IgD-negative memory B cell (primary cell): ENCODE data around the gene GJC1. TPM values are rescaled to one million over a fixed set of nuclear protein-coding genes. Genes with fewer than 3 reads are reported as not detected.

Experiments
- H3K27ac Mint-ChIP-seq, 3 donors: one replicate each; pipeline ENCODE4 v1.8.0; 2020 to 2022; ENCODE audit warnings: mild to moderate bottlenecking in 3 of 3, mixed read lengths in 3 of 3, moderate library complexity in 1 of 3
- H3K27me3 Mint-ChIP-seq: one replicate; pipeline ENCODE4 v1.8.0; 2021; ENCODE audit warnings: mixed read lengths
- H3K36me3 Mint-ChIP-seq: one replicate; pipeline ENCODE4 v1.8.0; 2020; ENCODE audit warnings: mild to moderate bottlenecking, mixed read lengths
- H3K4me1 Mint-ChIP-seq, 3 donors: one replicate each; pipeline ENCODE4 v1.8.0; 2020 to 2022; ENCODE audit warnings: mixed read lengths in 3 of 3, mild to moderate bottlenecking in 1 of 3
- H3K4me3 Mint-ChIP-seq, 4 donors: one replicate each; pipeline ENCODE4 v1.8.0; 2020 to 2022; ENCODE audit warnings: mild to moderate bottlenecking in 4 of 4, mixed read lengths in 4 of 4, moderate library complexity in 3 of 4
- H3K9me3 Mint-ChIP-seq, 3 donors: one replicate each; pipeline ENCODE4 v1.8.0; 2020 to 2021; ENCODE audit warnings: mixed read lengths in 3 of 3, mild to moderate bottlenecking in 1 of 3
- polyA plus RNA-seq: library from polyadenylated mRNA; unstranded; fragments of 300-500 nt; fragmentation: Illumina TruSeq; gene quantifications from one replicate; pipeline ENCODE4 v1.2.3, GENCODE V29; 2021

GJC1 gene
- polyA plus RNA-seq, 1 donor from 2014 or later, result 0.15 TPM

DNA sequence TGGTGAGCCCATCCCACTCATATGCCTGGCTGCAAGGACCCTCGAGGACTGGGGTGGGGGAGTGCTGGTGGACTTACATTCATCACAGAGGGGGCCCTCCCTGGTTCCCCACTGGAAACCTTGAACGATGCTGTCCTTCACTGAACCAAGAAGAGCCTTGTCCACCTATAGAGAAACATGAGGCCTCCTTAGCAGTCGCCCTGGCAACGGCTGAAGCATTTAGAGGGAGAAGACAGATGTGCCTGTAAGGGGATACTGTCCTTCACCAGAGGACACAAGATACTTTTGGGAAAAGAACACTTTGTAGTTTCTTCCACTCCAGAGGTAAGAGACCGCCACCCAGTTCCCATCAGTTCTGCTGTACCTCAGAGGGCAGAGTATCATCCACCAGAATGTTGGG is 24.1 kb upstream of the GJC1 start:
- no peaks in the 10 kb centered on the region for H3K9me3 Mint-ChIP-seq
- no peaks in the 10 kb centered on the region for H3K27me3 Mint-ChIP-seq
- peak overlapping the region in 1 of 4 donors; percentile 17 for H3K4me3 Mint-ChIP-seq
- peaks cover 10% of the 10 kb centered on the region for H3K36me3 Mint-ChIP-seq
- no peak overlapping the region for H3K27ac Mint-ChIP-seq
- H3K4me1 Mint-ChIP-seq, result peaks cover 0 to 6% (median 0%) of the 10 kb centered on the region in 3 donors

DNA sequence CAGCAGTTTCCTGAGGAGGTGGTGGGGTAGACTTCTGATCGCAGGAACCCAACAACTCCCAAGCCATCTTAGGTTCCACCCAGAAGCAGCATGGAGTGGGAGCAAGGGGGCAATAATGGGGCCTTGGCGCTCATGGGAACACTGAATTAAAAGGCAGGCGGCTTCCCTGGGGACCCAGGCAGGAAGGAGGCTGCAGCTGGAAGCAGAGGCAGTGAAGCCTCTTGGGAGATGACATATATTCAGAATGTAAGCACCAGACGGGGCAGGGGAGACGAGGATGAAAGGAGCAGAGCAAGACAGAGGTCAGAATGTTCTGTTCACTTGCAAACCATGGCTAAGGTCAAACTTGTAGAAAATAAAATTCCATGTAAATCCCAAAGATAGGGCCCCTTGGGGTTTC is 20.5 kb upstream of the GJC1 start:
- H3K4me1 Mint-ChIP-seq, result peaks cover 0 to 4% (median 0%) of the 10 kb centered on the region in 3 donors
- no peak overlapping the region for H3K27ac Mint-ChIP-seq
- H3K4me3 Mint-ChIP-seq, result peak overlapping the region in 2 of 4 donors; percentile 17 to 67
- peaks cover 10% of the 10 kb centered on the region for H3K36me3 Mint-ChIP-seq
- no peaks in the 10 kb centered on the region for H3K27me3 Mint-ChIP-seq
- no peaks in the 10 kb centered on the region for H3K9me3 Mint-ChIP-seq

- Mint-ChIP-seq H3K4me3 (no peak overlapping the region), H3K9me3 (no peaks in the 10 kb centered on the region), H3K27me3 (no peaks in the 10 kb centered on the region), H3K27ac (no peak overlapping the region), H3K36me3 (peaks cover 10% of the 10 kb centered on the region), H3K4me1 (peaks cover 0 to 4% (median 0%) of the 10 kb centered on the region in 3 donors)
Measured at GRCh38 chr17:44850025-44850424, 19.9 kb upstream of the GJC1 start.

GRCh38 chr17:44848961-44849489 is 18.9 kb upstream of the GJC1 start:
- H3K36me3 Mint-ChIP-seq, result peaks cover 8% of the 10 kb centered on the region
- no peak overlapping the region for H3K27ac Mint-ChIP-seq
- no peaks in the 10 kb centered on the region for H3K27me3 Mint-ChIP-seq
- peaks cover 0 to 4% (median 0%) of the 10 kb centered on the region in 3 donors for H3K4me1 Mint-ChIP-seq
- no peak overlapping the region for H3K4me3 Mint-ChIP-seq
- no peaks in the 10 kb centered on the region for H3K9me3 Mint-ChIP-seq

DNA sequence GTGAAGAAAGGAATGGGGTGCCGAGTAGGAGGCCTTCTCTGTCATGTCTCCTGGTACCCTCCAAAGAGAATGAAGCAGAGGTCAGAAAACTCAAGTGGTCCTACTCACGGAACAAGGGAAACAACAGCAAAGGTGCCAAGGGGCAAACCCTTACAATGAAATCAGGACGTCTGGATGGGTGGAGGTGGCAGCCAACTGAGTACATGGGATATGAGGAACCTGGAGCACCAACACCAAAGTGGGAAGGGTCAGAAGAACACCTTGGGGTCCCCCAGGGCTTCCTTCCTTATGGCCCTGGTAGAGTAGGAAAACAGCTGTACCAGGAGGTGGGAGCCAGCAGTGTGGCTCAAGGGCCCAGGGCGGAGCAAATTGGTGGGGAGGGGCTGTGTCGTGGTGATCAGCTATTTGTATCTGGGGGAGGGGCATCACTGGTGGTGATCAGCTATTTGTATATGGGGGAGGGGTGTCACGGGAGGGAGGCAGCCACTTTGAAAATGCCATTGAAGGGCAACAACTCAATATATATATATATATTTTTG is 18.2 kb upstream of the GJC1 start:
- Mint-ChIP-seq H3K27ac (no peak overlapping the region), H3K36me3 (peaks cover 8% of the 10 kb centered on the region), H3K4me1 (peaks cover 0 to 4% (median 0%) of the 10 kb centered on the region in 3 donors), H3K27me3 (no peaks in the 10 kb centered on the region), H3K4me3 (peak overlapping the region in 1 of 4 donors; percentile 45), H3K9me3 (no peaks in the 10 kb centered on the region)

DNA sequence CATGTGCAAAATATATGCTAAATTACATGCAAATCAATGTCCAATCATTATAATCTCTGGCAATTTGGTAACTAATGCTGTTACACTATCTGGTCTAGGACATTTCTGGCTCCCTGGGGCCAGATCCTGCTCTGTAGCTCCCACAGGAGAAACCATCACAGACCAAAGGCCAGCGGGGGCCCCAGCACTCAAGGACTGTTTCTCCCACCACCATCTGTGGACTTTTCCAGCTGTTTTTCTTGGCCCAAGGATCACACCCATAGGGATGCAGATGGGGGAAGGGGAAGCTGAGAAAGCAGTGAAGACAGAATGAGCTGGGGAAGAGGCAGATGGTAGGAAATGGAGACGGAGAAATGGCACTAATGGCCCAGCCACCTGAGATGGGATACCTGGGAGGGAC is 17.5 kb upstream of the GJC1 start, which contains the start of gene HIGD1B:
Gene HIGD1B, plus strand, starts transcription at position 298 of the 400 bp plus-strand sequence. CDS start 270 bp downstream, outside the sequence.
- H3K4me3 Mint-ChIP-seq, result peak within 1 kb of the TSS in 1 of 4 donors; percentile 45
- no peaks in the 10 kb centered on the region for H3K27me3 Mint-ChIP-seq
- H3K27ac Mint-ChIP-seq, result no peak within 1 kb of the TSS
- H3K4me1 Mint-ChIP-seq, result peaks cover 0 to 4% (median 0%) of the 10 kb centered on the region in 3 donors
- H3K36me3 Mint-ChIP-seq, result peaks cover 8% of the 10 kb centered on the region
- H3K9me3 Mint-ChIP-seq, result no peaks in the 10 kb centered on the region

GRCh38 chr17:44846206-44846605 is 16.1 kb upstream of the GJC1 start:
- peaks cover 9% of the 10 kb centered on the region for H3K36me3 Mint-ChIP-seq
- H3K9me3 Mint-ChIP-seq, result no peaks in the 10 kb centered on the region
- no peak overlapping the region for H3K27ac Mint-ChIP-seq
- peaks cover 0 to 4% (median 0%) of the 10 kb centered on the region in 3 donors for H3K4me1 Mint-ChIP-seq
- no peaks in the 10 kb centered on the region for H3K27me3 Mint-ChIP-seq
- H3K4me3 Mint-ChIP-seq, result peak overlapping the region in 1 of 4 donors; percentile 63

DNA sequence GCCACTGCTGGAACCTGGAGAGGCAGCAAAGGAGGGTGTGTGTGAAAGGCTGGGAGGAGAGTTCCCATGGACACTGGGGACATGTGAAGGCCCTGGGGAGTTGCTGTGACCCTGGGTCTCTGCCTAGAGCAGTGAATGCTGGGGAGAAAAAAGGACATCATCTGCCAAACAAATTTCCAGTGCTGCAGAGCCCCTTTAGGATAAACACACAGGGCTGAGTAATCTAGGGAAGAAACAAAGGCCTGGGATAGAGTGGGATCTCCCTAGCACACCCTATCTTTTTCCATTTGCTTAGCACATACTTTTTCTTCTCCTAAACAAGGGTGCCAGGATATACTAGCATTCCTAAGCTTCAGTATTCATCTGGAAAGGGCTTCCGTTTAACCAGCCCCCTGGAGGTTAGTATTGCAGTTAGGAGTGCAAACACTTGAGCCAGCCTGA is 14.3 kb upstream of the GJC1 start:
- H3K27me3 Mint-ChIP-seq, result no peaks in the 10 kb centered on the region
- peaks cover 1% of the 10 kb centered on the region for H3K36me3 Mint-ChIP-seq
- H3K27ac Mint-ChIP-seq, result no peak overlapping the region
- H3K4me3 Mint-ChIP-seq, result no peak overlapping the region
- no peaks in the 10 kb centered on the region for H3K9me3 Mint-ChIP-seq
- H3K4me1 Mint-ChIP-seq, result no peaks in the 10 kb centered on the region

- H3K4me1 Mint-ChIP-seq, result no peaks in the 10 kb centered on the region
- no peak overlapping the region for H3K27ac Mint-ChIP-seq
- H3K9me3 Mint-ChIP-seq, result no peaks in the 10 kb centered on the region
- H3K27me3 Mint-ChIP-seq, result peaks cover under 1% of the 10 kb centered on the region
- H3K4me3 Mint-ChIP-seq, result no peak overlapping the region
- H3K36me3 Mint-ChIP-seq, result peaks cover 1% of the 10 kb centered on the region
Measured at GRCh38 chr17:44842748-44843147, 12.7 kb upstream of the GJC1 start.

DNA sequence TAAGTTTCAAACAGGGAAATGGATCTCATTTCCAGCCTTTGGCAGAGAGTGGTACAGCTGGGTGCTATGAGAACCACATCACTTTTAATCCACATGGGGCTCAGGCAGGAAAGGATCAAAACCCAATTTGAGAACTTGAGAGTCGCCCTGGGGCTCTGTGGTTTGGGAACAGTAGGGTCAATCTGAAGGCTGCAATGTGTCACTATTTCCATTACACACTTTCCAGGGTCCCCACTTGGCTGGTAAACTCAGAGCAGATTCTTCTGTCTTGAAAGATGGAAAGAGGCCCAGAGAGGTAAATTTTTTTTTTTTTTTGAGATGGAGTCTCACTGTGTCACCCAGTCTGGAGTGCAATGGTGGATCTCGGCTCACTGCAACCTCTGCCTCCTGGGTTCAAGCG is 10.8 kb upstream of the GJC1 start:
- Mint-ChIP-seq H3K36me3 (peaks cover 1% of the 10 kb centered on the region), H3K4me1 (no peaks in the 10 kb centered on the region), H3K27me3 (peaks cover 2% of the 10 kb centered on the region), H3K4me3 (no peak overlapping the region), H3K27ac (no peak overlapping the region), H3K9me3 (no peaks in the 10 kb centered on the region)

DNA sequence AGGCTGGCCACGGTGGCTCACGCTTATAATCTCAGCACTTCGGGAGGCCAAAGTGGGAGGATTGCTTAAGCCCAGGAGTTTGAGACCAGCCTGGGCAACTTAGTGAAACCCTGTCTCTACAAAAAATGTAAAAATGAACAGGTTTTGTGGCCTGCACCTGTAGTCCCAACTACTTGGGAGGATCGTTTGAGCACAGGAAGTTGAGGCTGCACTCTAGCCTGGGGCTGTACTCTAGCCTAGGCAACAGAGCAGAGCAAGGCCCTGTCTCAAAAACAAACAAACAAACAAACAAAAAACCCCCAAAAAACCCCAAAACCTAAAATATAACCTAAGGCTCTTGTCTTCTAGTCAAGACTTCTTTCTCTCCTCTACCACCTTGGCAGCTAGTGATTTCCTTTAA is 10.2 kb upstream of the GJC1 start:
- peaks cover 1% of the 10 kb centered on the region for H3K36me3 Mint-ChIP-seq
- H3K9me3 Mint-ChIP-seq, result no peaks in the 10 kb centered on the region
- no peaks in the 10 kb centered on the region for H3K4me1 Mint-ChIP-seq
- no peak overlapping the region for H3K27ac Mint-ChIP-seq
- H3K27me3 Mint-ChIP-seq, result peaks cover 3% of the 10 kb centered on the region
- no peak overlapping the region for H3K4me3 Mint-ChIP-seq

GRCh38 chr17:44837196-44837595 is 7.1 kb upstream of the GJC1 start:
- Mint-ChIP-seq H3K36me3 (no peaks in the 10 kb centered on the region), H3K4me1 (no peaks in the 10 kb centered on the region), H3K4me3 (no peak overlapping the region)

GRCh38 chr17:44832805-44833204 is 2.7 kb upstream of the GJC1 start:
- Mint-ChIP-seq H3K4me3 (peak overlapping the region in 1 of 4 donors; percentile 31), H3K9me3 (no peaks in the 10 kb centered on the region), H3K36me3 (no peaks in the 10 kb centered on the region), H3K4me1 (peaks cover 6 to 10% (median 9%) of the 10 kb centered on the region in 3 donors), H3K27me3 (peaks cover 40% of the 10 kb centered on the region), H3K27ac (no peak overlapping the region)

More at GRCh38 chr17:44837196-44837595, 7.1 kb upstream of the GJC1 start:
- Mint-ChIP-seq H3K27me3 (peaks cover 17% of the 10 kb centered on the region), H3K9me3 (no peaks in the 10 kb centered on the region), H3K27ac (no peak overlapping the region)

GRCh38 chr17:44831371-44831770 is 1.3 kb upstream of the GJC1 start:
- no peaks in the 10 kb centered on the region for H3K9me3 Mint-ChIP-seq
- H3K27me3 Mint-ChIP-seq, result peaks cover 49% of the 10 kb centered on the region
- peak overlapping the region in 1 of 4 donors; percentile 72 for H3K4me3 Mint-ChIP-seq
- no peak overlapping the region for H3K27ac Mint-ChIP-seq
- no peaks in the 10 kb centered on the region for H3K36me3 Mint-ChIP-seq
- peaks cover 6 to 10% (median 9%) of the 10 kb centered on the region in 3 donors for H3K4me1 Mint-ChIP-seq

- H3K27ac Mint-ChIP-seq, result peak overlapping the region in 1 of 3 donors; percentile 59
- H3K4me3 Mint-ChIP-seq, result peak overlapping the region; percentile 72 to 86 (median 79)
- no peaks in the 10 kb centered on the region for H3K9me3 Mint-ChIP-seq
- peaks cover 49% of the 10 kb centered on the region for H3K27me3 Mint-ChIP-seq
- peaks cover 6 to 10% (median 9%) of the 10 kb centered on the region in 3 donors for H3K4me1 Mint-ChIP-seq
- H3K36me3 Mint-ChIP-seq, result no peaks in the 10 kb centered on the region
Measured at GRCh38 chr17:44830359-44831288, 537 bp upstream of the GJC1 start.
